ENCODE results near the gene ATR. TPM values are rescaled to one million over a fixed set of nuclear protein-coding genes. Genes with fewer than 3 reads are reported as not detected.
"Not testable (repeated sequence)": the region's sequence is repeated elsewhere in the genome, so short reads cannot be mapped to it uniquely, and the experiment has no call there.

ATR gene
- total and polyA plus RNA-seq, 10 of the 15 experiments (the other 5 are each of a cell fraction or from before 2014, with no cell fraction given): 21.0 to 41.5 (median 30.1) TPM

- H3K4me2 ChIP-seq (ENCODE audit: control insufficient read depth, insufficient read depth): no peak overlapping the region
- CTCF ChIA-PET: interaction anchor here (1.1 kb wide), 1 partner anchor 15 kb away, joined by 3 read pairs; no protein-coding TSS in a partner anchor
- H4K20me1 ChIP-seq (ENCODE audit: control insufficient read depth, insufficient read depth): no peaks in the 10 kb centered on the region
- no peak overlapping the region for H3K27ac ChIP-seq (ENCODE audit: control insufficient read depth, insufficient read depth)
- H3K36me3 ChIP-seq (ENCODE audit: control insufficient read depth in 2 of 2, insufficient read depth in 2 of 2, low read length in 1 of 2): no peaks in the 10 kb centered on the region
- no peak overlapping the region for H3K9ac ChIP-seq (ENCODE audit: control insufficient read depth, insufficient read depth, low read length)
- no peaks in the 10 kb centered on the region for H3K4me1 ChIP-seq (ENCODE audit: control insufficient read depth, insufficient read depth, low read length)
- H3K79me2 ChIP-seq (ENCODE audit: control insufficient read depth, insufficient read depth, low read length): peaks cover 57% of the 10 kb centered on the region
- no TSS peak for BruUV-seq (replicated peaks)
- POLR2A ChIA-PET: no interaction called here
- H3K9me3 ChIP-seq (replicated peaks; ENCODE audit: control insufficient read depth, insufficient read depth, low read length): no peaks in the 10 kb centered on the region; the same call in 2 of the 3 replicates
- intact Hi-C loops (cut with micrococcal nuclease; ENCODE audit: unreplicated experiment) (no loop called here), in situ Hi-C loops (cut with MboI) (no loop called here)
- no peak overlapping the region for H2AFZ ChIP-seq (ENCODE audit: control insufficient read depth, low read depth, low read length)
- DNase-seq (ENCODE audit: low read depth, low spot score): no peak
- TF ChIP-seq HDAC2 (IDR thresholded peaks at IDR 0.05) (no peak), KLF5 (IDR thresholded peaks at IDR 0.05; ENCODE audit: partially characterized antibody) (no peak), PML (IDR thresholded peaks at IDR 0.05; ENCODE audit: low read length) (no peak), IKZF1 (conservative IDR thresholded peaks at IDR 0.05) (no peak), LARP7 (IDR thresholded peaks at IDR 0.05) (no peak), ESRRA (IDR thresholded peaks at IDR 0.05; ENCODE audit: low read length) (no peak), ZSCAN29 (IDR thresholded peaks at IDR 0.05) (no peak), PKNOX1 (IDR thresholded peaks at IDR 0.05) (no peak), MEF2B (IDR thresholded peaks at IDR 0.05; ENCODE audit: partially characterized antibody, poor library complexity, severe bottlenecking) (no peak), REST (IDR thresholded peaks at IDR 0.05; ENCODE audit: low read depth, low read length) (no peak), CBX5 (IDR thresholded peaks at IDR 0.05; ENCODE audit: low read depth) (no peak), RAD51 (IDR thresholded peaks at IDR 0.05) (no peak), GATAD2B (conservative IDR thresholded peaks at IDR 0.05; ENCODE audit: low read depth) (no peak)
- 99% methylated on average over 11 of the region's 11 CpGs for WGBS (ENCODE audit: insufficient coverage, insufficient replicate concordance, low lambda C conversion rate, missing lambda C conversion rate)
- H3K27me3 ChIP-seq (replicated peaks in 1 of 2; ENCODE audit: control insufficient read depth in 2 of 2, insufficient read depth in 2 of 2, low read length in 1 of 2): no peaks in the 10 kb centered on the region
- RAD21 ChIA-PET (ENCODE audit: unreplicated experiment): no interaction called here
- no peak overlapping the region for H3K4me3 ChIP-seq
- no peak for ATAC-seq
- SMC1A ChIA-PET (ENCODE audit: uncharacterized antibody, unreplicated experiment): interaction anchor here (1.3 kb wide), 1 partner anchor 14 kb away, joined by 5 read pairs; no protein-coding TSS in a partner anchor
- FAIRE-seq: no peak
Measured at GRCh38 chr3:142444343-142444742, 134.2 kb downstream of the ATR start.

- H3K9me3 ChIP-seq (replicated peaks; ENCODE audit: control insufficient read depth, insufficient read depth, low read length); H3K9ac ChIP-seq (ENCODE audit: control insufficient read depth, insufficient read depth, low read length); in situ Hi-C loops (cut with MboI); H3K4me3 ChIP-seq; H4K20me1 ChIP-seq (ENCODE audit: control insufficient read depth, insufficient read depth); ATAC-seq; H2AFZ ChIP-seq (ENCODE audit: control insufficient read depth, low read depth, low read length); H3K4me2 ChIP-seq (ENCODE audit: control insufficient read depth, insufficient read depth); BruUV-seq (replicated peaks); H3K27ac ChIP-seq (ENCODE audit: control insufficient read depth, insufficient read depth); POLR2A ChIA-PET; H3K4me1 ChIP-seq (ENCODE audit: control insufficient read depth, insufficient read depth, low read length); FAIRE-seq; RAD21 ChIA-PET (ENCODE audit: unreplicated experiment); H3K36me3 ChIP-seq (ENCODE audit: control insufficient read depth in 2 of 2, insufficient read depth in 2 of 2, low read length in 1 of 2); CTCF ChIA-PET; intact Hi-C loops (cut with micrococcal nuclease; ENCODE audit: unreplicated experiment); H3K27me3 ChIP-seq (replicated peaks in 1 of 2; ENCODE audit: control insufficient read depth in 2 of 2, insufficient read depth in 2 of 2, low read length in 1 of 2); DNase-seq (ENCODE audit: low read depth, low spot score): not testable (repeated sequence)
- peaks cover 57% of the 10 kb centered on the region for H3K79me2 ChIP-seq (ENCODE audit: control insufficient read depth, insufficient read depth, low read length)
- SMC1A ChIA-PET (ENCODE audit: uncharacterized antibody, unreplicated experiment): interaction anchor here (0.6 to 1.0 kb wide), 2 partner anchors 9 to 1476 kb away, joined by 3 read pairs; no protein-coding TSS in a partner anchor
- 93% methylated on average over 11 of the region's 12 CpGs for WGBS (ENCODE audit: insufficient coverage, insufficient replicate concordance, low lambda C conversion rate, missing lambda C conversion rate)
Measured at GRCh38 chr3:142443060-142443459, 135.5 kb downstream of the ATR start.
